T-helper 22 cell (primary cell): ENCODE data around the gene ARGFX.
"Not testable (repeated sequence)": the region's sequence is repeated elsewhere in the genome, so short reads cannot be mapped to it uniquely, and the experiment has no call there.

ENCODE experiments used
- DNase-seq: peaks from one replicate; pipeline ENCODE4 v3.0.0-alpha.2; 2020; ENCODE audit warnings: low read depth

The ARGFX gene

DNA sequence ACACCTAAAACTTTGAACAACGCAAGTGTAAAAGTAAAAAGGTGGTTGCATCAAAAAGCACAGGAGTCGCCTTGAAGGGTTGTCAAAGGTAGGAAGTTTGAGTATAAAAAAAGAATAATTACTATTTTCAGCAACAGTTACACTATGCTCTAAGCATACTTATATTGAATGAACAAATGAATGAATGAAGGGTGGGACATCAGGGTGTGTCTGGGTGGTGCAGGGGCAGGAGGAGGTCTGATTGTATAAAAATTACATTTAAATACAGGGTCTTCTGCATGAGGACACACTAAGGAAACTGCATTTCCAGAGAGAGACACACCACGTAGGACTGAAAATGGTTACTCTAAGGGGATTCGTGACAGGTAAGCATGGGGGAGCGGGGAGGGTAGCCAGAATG, at the start of gene ARGFX:
ARGFX (plus strand) TSS at position 301 of the 400 bp plus-strand sequence. CDS start 2,765 bp downstream, outside the sequence.
- DNase-seq, result no peak

DNA sequence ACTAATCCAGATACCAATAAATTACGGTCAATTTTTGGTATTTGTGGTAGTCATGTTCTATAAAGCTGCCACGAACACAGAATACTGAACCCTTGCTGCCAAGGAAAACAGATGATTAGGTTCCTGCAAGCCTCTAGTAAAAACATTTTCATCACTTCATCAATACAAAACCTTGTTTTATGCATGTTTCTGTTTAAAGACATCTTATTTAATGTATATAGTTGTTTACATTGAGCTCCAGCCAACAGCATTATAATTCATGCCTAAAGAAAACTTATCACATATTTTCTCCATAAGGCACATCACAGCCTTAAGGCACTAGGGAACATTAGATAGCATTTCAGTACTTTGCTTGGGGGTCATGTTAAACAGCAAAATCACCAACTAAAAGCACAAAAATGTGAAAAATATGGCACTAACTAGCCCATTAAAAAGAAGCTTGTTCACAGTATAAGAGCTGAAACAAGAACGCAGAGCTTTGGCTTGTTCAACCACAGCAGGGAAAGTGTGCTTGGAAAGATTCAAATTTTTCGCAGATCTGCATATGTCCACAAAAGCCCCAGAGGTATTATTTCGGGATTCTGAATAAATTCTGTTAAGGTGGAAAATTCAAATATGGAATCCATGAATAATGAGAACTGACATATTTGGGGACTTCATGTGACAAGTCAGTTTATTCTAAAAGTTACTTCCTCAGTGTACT, 49.6 kb upstream of the ARGFX start:
- no peak for DNase-seq

DNA sequence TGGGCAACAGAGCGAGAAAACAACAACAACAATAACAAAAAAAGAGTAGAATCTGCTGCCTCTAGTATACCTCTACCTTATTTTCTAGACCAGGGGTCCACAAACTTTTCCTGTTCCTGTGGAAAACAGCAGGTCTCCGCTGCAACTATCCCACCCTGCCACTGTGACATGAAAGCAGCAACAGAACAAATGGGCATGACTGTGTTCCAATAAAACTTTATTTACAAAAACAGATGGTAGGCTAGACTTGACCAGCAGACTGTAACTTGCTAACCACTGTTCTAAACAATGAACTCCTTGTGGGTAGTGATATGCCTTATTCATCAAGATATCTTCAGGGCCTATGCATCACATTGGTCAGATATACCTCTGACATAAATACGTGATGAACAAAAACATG, 47.2 kb upstream of the ARGFX start:
- no peak for DNase-seq

DNA sequence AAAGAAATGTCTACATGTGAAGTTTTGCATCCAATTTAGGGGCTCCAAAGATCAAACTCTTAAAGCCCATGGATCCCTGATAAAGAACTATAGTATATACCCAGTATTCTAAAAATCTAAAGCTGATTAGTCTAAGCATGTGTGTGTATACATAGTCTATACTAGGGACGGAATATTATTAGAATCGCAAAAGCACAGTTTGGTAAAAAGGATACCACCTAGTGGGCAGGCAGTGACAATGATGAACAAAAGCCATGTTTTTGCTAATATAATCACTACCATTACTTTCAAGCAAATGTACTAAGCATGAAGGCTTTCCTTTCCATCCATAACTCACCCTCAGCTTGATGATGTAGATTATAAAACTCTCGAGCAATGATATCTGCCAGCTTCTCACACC, 38.4 kb upstream of the ARGFX start:
- DNase-seq, result no peak

DNA sequence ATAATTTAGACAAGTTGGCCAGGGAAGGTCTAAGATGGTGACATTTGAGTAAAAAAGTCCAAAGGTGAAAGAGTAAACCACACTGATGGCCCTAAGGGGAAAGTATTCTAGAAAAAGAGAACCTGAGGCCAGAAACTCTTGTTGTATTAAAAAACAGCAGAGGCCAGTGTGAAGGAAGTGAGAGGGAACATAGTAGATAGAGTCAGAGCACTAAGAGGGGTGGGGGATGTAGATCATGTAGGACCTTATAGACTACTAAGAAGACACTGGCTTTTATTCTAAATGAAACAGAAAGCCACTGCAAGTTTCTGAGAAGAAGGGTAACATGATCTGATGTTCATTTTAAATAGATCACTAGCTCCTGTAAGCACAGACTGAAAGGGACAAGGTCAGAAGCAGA, 36.5 kb upstream of the ARGFX start:
- no peak for DNase-seq

DNA sequence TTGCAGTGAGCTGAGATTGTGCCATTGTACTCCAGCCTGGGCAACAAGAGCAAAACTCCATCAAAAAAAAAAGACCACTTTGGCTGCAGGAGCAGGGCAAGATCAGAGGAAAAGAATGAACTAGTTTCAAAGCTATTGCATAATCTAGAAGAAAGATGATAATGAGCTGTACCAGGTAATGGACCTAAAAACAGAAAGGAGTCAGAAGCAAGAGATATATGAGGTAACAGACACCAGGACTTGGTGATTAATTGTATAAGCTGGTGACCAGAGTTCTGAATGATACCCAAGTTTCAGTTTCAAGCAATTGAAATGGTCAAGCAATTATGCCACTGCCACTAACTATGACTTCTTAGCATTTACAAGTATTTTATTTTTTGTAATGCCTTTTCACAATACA, 24.8 kb upstream of the ARGFX start:
- no peak for DNase-seq

DNA sequence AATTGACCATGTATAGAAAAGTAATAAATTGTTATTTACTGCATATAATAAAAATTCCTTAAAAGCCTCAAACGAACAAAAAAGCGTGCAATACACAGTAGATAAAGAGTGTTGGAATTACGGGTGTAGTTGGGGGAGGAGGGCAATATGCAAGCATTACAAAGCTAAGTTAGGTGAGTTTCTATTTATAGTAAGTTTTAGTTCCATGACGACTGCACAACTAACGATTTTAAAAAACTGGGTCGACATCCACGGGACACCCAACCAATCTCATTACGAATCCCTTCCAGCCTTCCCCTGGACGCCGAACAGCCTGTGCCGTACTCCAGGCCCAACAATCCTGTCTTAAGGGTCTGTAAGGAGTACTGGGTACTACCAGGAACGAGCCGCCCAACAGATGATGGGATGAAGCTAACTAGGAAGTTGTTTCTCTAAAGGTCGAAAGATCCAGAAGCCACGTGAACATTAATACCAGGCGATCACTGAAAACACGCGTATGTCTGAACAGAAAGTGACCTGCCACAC, 22.6 kb upstream of the ARGFX start:
- DNase-seq, result no peak

DNA sequence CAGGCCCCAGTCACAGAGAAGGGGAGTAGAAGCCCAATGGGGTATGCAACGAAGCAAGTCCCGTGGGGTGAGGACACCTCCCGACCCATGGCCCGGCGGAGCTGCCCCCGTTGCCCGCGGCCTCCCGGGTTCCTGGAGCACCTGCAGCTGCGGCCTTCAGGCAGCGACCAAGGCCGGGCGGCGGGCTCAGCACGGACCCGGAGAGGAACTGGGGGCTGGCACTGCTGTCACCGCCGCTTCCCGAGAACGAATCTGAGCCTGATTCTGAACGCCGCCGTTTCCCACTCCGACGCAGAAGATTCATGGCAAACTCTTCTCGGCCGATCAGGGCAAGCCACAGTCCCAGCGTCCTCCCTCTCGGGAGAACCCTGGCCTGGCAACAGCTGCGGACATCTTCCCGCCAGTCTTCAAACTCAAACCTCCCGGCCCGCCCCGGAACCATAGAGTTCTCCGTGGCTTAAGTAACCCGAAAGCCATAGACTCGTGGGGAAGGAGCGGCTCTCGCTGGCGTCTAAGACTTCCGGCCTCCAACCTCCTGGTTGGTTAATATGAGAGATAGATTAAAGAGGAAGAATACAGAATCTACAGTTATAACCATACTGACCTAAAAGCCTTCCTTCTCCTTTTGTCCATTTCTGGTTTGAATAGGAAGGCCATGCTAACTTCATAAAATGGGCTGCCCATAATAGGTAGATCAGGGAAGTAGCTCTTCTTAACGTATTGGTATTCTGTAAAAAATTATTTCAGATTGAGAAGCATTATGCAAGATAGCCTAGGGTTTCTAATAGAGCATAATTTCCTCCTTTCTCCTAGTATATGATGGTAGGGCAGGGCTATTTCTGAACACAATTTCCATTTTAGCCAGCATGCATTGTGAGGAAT, 21.9 kb upstream of the ARGFX start, which contains the start of gene POLQ:
POLQ (minus strand) TSS at position 415 of the 882 bp plus-strand sequence; CDS start at position 304, 111 bp downstream.
- DNase-seq, result peak; percentile 81

DNA sequence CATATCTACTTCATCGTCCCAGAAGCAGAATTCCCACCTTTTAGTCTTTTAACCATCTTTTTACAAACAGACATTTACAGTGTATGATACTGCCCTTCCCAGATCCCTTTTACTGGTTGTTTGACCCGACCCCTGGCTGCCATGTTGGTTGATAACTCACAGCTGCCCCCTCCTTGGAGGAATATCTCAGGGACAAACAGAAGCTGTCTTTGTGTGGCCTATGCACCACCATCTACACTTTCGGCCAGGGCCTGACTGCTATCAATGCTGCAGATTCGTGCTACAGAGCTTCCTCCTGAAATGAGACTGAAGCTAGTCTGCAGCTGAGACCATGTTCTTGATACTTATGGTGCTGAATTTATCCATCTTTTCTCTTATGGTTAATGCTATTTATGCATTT, 15.4 kb upstream of the ARGFX start:
- DNase-seq, result no peak

DNA sequence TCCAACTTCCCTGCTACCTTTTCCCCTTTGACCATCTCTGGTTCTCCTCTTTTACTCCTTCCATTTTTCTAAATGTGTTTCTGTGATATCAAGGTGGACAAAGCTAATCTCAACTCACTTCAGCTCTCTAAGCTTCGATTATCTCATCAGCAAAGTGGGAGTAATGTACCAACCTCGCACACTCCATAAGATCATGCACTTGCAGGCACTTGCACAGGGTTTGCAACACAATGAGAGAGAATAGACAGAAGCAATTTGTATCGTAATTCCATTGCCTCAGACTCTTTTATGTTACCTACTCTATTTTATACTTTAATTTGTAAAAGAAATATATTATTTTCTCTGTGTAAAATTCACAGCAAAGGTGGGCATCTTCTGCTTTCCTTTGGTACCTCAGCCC, 15.0 kb upstream of the ARGFX start:
- DNase-seq, result no peak

DNA sequence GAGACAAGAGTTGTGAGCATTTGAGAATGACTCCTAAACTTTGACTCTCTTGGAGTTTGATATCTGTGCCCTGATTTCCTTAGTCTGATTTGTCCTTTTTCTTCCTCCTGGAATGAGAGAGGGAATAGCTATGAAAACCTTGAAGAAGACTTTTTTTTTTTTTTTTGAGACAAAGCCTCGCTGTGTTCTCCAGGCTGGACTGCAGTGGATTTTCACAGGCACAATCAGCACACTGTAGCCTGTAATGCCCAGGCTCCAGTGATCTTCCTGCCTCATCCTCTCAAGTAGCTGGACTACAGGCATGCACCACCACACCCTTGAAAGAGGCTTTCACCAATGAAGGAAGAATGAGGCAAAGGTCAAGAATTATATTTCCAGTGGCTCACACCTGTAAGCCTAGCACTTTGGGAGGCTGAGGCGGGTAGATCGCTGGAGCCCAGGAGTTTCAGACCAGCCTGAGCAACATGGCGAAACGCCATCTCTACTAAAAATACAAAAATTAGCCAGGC, 10.3 kb upstream of the ARGFX start:
- no peak for DNase-seq

DNA sequence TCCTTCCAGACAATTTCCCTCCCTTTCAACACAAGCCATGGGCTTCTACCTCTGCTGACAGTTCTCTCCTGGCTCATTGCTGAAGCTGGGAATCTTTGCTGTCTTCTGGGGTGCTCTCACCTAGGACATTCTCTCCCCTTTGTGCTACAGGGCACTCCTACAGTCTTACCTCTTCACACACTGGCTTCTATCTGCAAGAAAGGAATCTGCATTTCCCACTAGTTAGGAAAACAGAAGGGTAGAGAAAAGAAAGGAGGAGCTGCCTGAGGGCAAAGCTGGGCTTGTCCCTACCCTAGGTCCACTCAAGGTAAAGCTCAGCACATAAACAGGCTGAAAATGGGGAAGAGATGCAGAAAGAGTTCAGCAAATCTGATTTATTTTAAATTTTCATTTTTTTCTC, 5.6 kb upstream of the ARGFX start:
- no peak for DNase-seq

DNA sequence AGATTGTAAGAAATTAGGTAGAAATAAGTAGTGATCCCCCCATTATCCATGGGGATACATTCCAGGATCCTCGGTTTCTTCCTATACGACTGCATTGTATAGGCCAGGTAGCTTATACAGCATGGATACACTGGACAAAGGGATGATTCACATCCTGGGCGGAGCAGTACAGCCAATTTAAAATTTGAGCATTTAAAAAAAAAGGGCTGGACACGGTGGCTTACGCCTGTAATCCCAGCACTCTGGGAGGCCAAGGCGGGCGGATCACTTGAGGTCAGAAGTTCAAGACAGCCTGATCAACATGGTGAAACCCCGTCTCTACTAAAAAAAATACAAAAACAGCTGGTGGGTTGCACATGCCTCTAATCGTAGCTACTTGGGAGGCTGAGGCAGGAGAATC, 976 bp upstream of the ARGFX start:
- DNase-seq, result no peak

DNA sequence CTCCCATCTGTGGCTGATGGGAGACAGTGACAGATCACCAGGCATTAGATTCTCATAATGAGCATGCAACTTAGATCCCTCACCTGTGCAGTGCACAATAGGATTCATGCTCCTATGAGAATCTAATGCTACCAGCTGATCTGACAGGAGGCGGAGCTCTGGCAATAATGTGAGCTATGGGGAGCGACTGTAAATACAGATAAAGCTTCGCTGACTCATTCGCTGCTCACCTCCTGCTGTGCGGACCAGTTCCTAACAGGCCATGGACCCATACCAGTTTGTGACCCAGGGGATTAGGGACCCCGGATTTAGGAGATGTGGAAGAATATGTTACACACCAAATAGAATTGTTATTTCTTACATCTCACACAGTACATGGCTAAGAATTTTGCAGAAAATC, 6.7 kb downstream of the ARGFX start:
- DNase-seq, result no peak

DNA sequence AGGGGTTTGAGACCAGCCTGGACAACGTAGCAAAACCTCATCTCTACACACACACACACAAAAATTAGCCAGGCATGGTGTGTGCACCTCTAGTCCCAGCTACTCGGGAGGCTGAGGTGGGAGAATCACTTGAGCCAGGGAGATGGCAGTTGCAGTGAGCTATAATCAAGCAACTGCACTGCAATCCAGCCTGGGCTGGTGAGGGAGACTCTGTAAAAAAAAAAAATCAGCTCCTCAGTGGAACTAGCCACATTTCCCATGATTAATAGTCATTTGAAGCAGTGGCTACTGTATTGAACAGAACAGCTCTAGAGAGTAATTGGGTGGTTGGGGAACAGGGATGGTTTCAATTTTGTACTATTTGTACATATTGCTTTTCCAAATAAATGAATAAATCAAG, 13.9 kb downstream of the ARGFX start:
- DNase-seq, result no peak

DNA sequence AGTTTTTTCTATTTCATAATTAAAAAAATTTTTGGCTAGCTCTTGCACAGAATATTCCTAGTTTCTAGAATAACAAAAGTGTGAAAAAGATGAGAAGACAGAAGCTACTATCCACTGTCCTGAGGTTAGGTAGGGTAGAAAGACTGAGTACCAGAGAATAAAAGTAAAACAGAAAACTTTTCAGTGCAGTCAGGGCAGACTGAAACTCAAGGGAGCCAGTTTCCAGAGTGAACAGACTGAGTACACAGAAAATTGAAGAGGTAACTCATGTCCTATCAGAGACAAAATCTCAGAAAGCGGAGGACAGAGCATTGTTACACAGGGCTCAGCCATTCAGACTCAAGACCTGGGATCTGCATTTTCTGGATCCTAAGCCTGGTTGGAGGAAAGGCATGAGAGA, 16.7 kb downstream of the ARGFX start:
- DNase-seq, result no peak

DNA sequence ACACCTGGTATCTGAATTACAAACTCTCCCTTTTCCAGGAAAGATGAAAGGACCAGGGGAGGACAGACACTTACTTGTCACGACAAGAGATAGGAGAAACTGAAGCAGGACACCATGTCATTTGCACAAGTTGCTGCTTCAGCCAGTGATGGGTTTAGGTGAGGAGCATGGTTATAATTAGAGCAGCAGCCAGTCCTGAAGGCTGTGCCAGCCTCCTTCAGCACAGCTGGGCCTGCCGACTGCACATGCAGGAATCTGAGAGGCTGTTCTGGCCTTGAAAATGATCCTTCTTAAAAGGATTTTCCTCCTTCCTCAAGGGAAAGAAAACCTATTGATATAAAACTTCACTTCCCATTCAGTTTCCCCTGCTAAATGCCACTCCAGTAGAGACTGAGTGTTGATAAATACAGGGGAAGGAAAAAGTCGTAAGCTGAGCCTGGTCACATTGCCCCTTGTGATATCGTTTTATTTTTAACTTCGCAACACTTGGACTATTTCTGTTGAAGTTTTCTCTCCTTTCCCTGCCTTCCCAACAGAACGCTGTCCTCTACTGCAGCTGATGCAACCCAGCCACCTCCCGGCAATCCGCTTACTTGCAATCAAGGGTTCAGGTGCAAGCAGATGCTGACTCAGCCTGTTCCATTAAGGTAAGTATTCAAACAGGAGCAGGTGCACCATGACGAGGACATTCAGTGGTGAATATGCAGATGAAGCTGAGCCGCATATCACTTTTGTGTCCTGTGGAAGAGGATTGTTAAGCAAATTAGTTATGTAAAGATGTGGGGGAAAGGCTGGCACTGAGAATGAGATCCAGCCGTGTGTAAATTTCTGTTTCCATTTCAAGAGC, 25.3 kb downstream of the ARGFX start, which contains the start of gene FBXO40:
FBXO40 (plus strand) TSS at position 524 of the 847 bp plus-strand sequence. CDS start 27,197 bp downstream, outside the sequence.
- no peak for DNase-seq

DNA sequence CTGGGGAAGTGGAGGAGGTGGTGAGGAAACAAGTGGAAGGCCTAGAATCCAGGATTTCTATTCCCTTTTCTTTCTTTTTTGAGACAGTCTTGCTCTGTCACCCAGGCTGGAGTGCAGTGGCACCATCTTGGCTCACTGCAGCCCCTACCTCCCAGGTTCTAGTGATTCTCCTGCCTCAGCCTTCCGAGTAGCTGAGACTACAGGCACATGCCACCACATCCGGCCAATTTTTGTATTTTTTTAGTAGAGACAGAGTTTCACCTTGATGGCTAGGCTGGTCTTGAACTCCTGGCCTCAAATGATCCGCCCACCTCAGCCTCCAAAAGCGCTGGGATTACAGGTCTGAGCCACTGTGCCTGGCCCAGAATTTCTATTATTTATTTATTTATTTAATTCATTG, 26.1 kb downstream of the ARGFX start:
- not testable (repeated sequence) for DNase-seq

DNA sequence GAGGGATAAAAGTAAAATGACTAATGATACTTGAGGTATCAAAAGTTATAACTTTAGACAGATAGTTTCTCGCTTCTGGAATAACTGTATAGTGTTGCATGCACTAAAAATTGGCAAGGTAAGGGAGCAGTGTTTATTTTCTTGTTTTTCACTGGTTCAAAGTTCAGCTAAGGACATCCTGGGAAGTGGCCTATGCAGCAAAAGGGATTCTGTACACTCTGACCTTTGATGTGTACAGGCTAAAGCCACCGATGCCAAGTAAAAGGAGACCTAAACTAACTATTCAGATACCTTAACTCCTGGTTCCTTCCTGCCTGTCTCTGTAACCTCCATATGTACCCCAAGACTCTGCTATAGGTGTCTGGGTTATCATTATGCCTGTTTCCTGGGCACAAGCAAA, 27.1 kb downstream of the ARGFX start:
- no peak for DNase-seq

DNA sequence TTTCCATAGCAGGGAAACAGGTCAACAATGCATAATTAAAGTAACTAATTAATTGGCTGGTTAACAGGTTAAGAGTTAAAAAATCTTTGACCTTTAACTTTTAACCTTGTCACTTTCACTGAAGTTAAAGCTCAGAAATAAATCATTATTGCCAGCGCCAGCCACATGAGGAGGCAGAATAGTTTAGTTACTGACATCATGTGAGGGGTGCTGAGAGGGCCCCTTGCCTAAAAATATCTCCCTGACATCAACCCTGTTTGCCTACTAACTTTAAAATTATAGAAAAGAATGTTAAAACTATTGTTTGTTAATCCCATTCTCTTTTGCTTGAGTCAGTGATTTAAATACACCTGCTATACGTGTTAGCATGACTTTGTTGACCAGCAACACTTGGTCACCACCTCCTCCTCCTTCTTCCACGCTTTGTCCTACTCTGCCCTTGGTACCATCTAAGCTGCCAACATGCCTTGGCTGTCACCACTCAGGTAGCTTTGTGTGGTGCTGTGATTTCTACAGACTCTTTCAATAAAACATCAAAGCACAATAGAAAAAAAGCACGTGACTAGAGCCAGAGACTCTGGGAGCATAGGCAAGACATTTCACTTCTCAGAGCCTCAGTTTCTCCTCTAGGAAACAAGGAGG, 28.1 kb downstream of the ARGFX start:
- no peak for DNase-seq

DNA sequence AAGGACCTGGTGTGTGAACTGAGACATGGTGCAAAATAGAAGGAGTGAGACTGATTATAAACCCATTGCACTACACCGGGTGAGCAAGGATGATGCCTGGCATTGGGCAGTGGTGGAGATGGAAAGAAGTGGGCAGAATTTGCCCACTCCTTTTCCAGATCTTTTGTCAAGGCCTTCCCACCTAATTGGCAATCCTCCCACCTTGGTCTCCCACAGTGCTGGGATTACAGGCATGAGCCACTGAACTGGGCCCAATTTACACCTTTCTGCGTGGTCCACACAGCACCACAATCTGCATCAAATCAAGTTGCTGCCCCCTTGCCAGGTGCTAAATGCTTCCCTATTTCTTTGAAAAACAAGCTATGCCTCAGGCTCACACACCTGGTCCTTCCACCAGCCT, 30.8 kb downstream of the ARGFX start:
- no peak for DNase-seq
